Panc1 (cell line): Measurements from ENCODE around the gene LRRC45.

Experiments used
- CTCF ChIP-seq: fragments of 450-650 bp; IDR thresholded peaks from 2 replicates; pipeline ENCODE4 v1.5.1; 2017; ENCODE audit warnings: mild to moderate bottlenecking
- REST ChIP-seq, 2 experiments: IDR thresholded peaks; 2 replicates each; pipeline ENCODE4 v1.6.1; 2011 to 2012; ENCODE audit warnings: low read depth in 2 of 2, control low read depth in 1 of 2, low read length in 1 of 2, mild to moderate bottlenecking in 1 of 2, moderate library complexity in 1 of 2; ENCODE audit not compliant: insufficient read depth in 1 of 2

- TF ChIP-seq CTCF (no peak), REST (IDR thresholded peaks at IDR 0.05; ENCODE audit: insufficient read depth in 1 of 2, low read depth in 2 of 2, low read length in 1 of 2) (no peak)
Measured at GRCh38 chr17:81998212-81998611, 24.9 kb upstream of the LRRC45 start.
